GM12892 (cell line): ENCODE data around the gene SEC14L6.

Experiments used
- DNase-seq: peaks from one replicate; pipeline ENCODE4 v3.0.0; 2011; ENCODE audit not compliant: insufficient read length
- FAIRE-seq: peaks from 2 replicates; lab custom pipeline; 2011; peaks lifted over from hg19 to GRCh38; lab: Jason Lieb, UNC
- POLR2A ChIP-seq: IDR thresholded peaks from 2 replicates; pipeline ENCODE4 v1.6.1; 2011; ENCODE audit warnings: low read depth, low read length, control low read depth
- POLR2AphosphoS5 ChIP-seq: IDR thresholded peaks from 2 replicates; pipeline ENCODE4 v1.6.1; 2011; ENCODE audit warnings: low read depth, low read length, control low read depth
- TAF1 ChIP-seq: IDR thresholded peaks from 2 replicates; pipeline ENCODE4 v1.6.1; 2011; ENCODE audit warnings: low read depth, mild to moderate bottlenecking, control low read depth, low read length, borderline replicate concordance

SEC14L6 gene

GRCh38 chr22:30483169-30483568 lies 63.4 kb downstream of the SEC14L6 start:
- TF ChIP-seq POLR2A (no peak), POLR2AphosphoS5 (no peak), TAF1 (no peak)
- no peak for FAIRE-seq
- no peak for DNase-seq

GRCh38 chr22:30481711-30482110 lies 64.8 kb downstream of the SEC14L6 start:
- no peak for DNase-seq
- TF ChIP-seq POLR2AphosphoS5 (no peak), TAF1 (no peak), POLR2A (no peak)
- no peak for FAIRE-seq

GRCh38 chr22:30479981-30480380 lies 66.6 kb downstream of the SEC14L6 start:
- DNase-seq = no peak
- no peak for FAIRE-seq
- TF ChIP-seq POLR2AphosphoS5 = no peak
- no peak for TF ChIP-seq TAF1
- no peak for TF ChIP-seq POLR2A

- FAIRE-seq (no peak), DNase-seq (no peak)
- TF ChIP-seq POLR2AphosphoS5 = no peak
- TF ChIP-seq TAF1 = no peak
- TF ChIP-seq POLR2A = no peak
These were observed 71.7 kb downstream of the SEC14L6 start for GRCh38 chr22:30474683-30475424.

- DNase-seq (no peak), FAIRE-seq (no peak)
- TF ChIP-seq POLR2AphosphoS5 = no peak
- TF ChIP-seq POLR2A = no peak
- TF ChIP-seq TAF1 = no peak
These were observed 72.4 kb downstream of the SEC14L6 start for GRCh38 chr22:30474121-30474520.

- DNase-seq (no peak), FAIRE-seq (no peak)
- TF ChIP-seq POLR2A (no peak), TAF1 (no peak), POLR2AphosphoS5 (no peak)
These were observed 73.4 kb downstream of the SEC14L6 start for GRCh38 chr22:30472994-30473720.
